GM13976 (cell line): ENCODE measurements around the gene KCNA5.

Experiments used
- DNase-seq: peaks from one replicate; pipeline ENCODE4 v3.0.0; 2012; ENCODE audit warnings: low spot score
- in situ Hi-C: fragments of 300-500 bp; cut with MboI; formaldehyde crosslinking; loops from one replicate; pipeline ENCODE4 v1.12.0; 2022; ENCODE audit warnings: low sequenced_read_pairs, mixed read lengths, inconsistent platforms; ENCODE audit not compliant: unreplicated experiment
- TF ChIP-seq, protein P1 (sequence below): IDR thresholded peaks from 2 replicates; pipeline ENCODE4 v1.5.1; 2012; ENCODE audit warnings: borderline replicate concordance, mild to moderate bottlenecking; ENCODE audit not compliant: insufficient read depth; ENCODE audit errors: extremely low read depth, missing control alignments, control extremely low read depth

The KCNA5 gene

DNA sequence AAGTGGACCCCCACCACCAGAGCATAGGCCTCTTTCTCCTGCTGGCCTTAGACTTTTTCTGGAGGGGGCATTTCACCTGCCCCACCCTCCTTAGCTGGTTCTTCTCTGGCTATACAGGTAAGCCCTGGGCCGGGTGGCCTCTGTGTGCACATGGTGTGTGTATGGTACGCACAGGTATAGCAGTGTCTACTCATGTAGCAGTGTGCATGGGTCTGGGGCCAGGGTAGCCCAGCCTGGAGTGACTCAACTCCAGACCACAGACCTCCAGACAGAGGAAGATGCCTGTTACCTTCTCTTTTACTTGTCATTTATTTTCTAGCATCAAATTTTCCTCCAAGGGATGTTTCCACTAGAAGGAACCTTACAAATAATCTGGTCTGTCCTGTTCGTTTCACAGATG is 6.9 kb downstream of the KCNA5 start:
- DNase-seq, result no peak
- in situ Hi-C loops, result no loop called here

DNA sequence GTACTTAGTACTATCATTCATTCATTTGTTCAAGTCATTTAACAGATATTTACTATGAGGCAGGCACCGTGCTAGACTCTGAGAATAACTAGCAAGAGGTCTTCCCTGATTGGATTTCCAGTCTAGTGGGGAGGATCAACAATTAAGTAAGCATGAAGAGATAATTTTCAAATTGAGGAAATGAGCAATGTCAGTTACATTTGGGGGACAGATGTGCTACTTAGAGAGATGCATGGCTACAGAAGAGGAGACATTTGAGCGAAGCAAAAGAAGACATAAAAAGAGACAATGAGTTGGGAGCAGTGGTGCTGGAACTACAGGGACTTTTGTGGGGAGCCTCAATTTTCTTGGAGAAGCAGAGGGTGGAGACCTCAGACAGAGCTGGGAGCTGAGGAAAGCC is 7.7 kb downstream of the KCNA5 start:
- TF ChIP-seq, protein P1, sequence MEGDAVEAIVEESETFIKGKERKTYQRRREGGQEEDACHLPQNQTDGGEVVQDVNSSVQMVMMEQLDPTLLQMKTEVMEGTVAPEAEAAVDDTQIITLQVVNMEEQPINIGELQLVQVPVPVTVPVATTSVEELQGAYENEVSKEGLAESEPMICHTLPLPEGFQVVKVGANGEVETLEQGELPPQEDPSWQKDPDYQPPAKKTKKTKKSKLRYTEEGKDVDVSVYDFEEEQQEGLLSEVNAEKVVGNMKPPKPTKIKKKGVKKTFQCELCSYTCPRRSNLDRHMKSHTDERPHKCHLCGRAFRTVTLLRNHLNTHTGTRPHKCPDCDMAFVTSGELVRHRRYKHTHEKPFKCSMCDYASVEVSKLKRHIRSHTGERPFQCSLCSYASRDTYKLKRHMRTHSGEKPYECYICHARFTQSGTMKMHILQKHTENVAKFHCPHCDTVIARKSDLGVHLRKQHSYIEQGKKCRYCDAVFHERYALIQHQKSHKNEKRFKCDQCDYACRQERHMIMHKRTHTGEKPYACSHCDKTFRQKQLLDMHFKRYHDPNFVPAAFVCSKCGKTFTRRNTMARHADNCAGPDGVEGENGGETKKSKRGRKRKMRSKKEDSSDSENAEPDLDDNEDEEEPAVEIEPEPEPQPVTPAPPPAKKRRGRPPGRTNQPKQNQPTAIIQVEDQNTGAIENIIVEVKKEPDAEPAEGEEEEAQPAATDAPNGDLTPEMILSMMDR, result no peak
- DNase-seq, result no peak
- in situ Hi-C loops, result no loop called here

More for the DNA sequence above, 6.9 kb downstream of the KCNA5 start:
- TF ChIP-seq, protein P1, result no peak

DNA sequence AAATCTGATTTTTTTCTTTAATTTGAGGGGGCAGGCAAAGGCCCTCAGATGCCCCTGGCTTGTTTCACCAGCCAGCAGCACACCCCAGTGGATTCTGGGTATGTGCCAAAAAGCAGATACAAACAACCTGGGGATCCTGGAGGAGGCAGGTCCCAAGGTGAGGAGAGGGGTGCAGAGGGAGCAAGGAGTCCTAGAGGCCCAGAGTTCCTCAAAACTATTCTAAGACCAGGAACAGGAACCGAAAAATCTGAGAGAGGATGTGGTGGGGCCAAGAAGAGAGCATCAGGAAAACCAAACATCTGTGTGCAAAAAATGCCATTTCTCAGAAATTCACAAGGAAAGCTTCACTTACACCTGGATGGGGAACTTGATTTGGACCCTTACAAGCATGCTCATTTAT is 8.2 kb downstream of the KCNA5 start:
- in situ Hi-C loops, result no loop called here
- TF ChIP-seq, protein P1, result no peak
- no peak for DNase-seq

DNA sequence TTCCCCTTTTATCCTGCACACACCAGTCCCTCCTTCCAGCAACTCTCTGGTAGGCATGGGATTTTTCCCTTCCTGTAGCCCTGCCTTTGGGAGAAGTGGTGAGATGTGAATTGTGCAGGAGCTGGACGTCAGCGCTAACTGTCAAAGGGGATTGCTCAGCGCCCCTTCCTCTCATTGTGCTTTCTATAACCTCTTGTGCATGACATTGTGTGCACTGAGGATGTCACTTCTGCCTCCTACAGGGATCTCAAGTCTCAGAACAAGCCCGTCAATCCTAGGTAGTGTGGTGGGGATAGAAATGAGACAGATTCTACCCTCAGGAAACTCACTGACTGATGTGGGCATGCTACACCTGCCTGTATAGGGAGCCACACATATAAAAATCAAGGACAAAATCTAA is 8.7 kb downstream of the KCNA5 start:
- no peak for DNase-seq
- in situ Hi-C loops, result no loop called here
- TF ChIP-seq, protein P1, result no peak

DNA sequence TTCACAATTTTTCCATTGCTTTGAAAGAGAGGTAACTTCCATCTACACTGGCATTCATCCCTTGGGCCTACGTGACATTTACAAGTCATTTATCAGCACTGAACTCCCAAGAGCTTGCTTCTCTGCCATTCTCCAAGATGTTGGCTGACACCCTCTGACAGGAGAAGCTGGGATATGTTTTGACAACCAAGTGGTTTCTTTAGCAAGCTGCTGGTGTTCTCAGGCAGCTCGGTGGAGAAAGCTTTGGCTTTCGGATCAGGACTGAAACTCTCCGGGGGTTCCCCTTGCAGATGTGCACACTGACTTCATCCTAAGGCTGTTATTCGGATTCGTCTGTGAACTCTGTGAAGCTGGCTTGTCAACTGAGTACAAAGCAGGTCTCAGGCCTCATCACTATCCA is 15.7 kb downstream of the KCNA5 start:
- in situ Hi-C loops, result no loop called here
- DNase-seq, result peak; percentile 41
- TF ChIP-seq, protein P1, result no peak

DNA sequence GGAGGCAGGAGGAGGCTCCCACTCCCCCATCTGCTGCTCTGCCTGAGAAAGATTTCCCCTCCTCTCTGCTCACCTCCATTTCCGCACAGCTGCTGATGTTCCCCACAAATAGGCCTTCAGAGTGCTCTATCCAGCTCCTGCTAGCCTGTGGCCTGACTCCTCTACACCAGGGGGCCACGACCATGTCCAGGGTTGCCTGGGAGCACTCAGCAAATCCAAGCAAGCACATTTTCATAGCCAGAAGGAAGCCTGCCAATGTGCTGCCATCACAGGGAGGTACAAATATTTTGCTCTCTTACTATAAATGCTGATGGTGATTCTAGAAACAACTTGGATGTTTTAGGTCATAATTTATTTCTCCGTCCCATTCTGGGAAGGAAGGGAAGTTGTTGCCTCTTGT is 17.3 kb downstream of the KCNA5 start:
- DNase-seq, result no peak
- TF ChIP-seq, protein P1, result no peak
- in situ Hi-C loops, result no loop called here

DNA sequence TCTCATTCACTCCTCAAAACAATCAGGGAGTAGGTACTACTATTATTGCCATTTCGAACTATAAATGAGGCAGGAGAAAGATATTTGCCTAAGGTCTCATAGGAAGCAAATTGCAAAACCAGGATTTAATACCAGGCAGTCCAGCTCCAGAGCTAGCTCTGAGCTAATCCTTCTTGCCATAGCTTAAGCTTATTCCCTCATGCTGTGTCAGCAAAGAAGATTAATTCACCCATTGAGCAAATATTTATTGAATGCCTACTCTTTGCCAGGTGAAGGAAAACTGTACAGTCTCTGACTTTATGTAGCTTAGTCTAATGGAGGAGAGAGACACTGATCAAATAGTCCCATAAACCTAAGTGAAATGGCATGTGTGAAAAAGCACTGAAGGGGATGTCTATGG is 19.5 kb downstream of the KCNA5 start:
- in situ Hi-C loops, result no loop called here
- DNase-seq, result no peak
- TF ChIP-seq, protein P1, result no peak
